AG04450 (cell line): Measurements from ENCODE around the gene IPO5. TPM values are rescaled to one million over a fixed set of nuclear protein-coding genes. Genes with fewer than 3 reads are reported as not detected.

ENCODE experiments used
- CTCF ChIA-PET: fragments of 300-600, 350-600 bp; formaldehyde crosslinking; extraction: SDS; loops from one replicate; lab custom pipeline; 2022; ENCODE audit warnings: antibody characterized with exemption, inconsistent platforms; lab: Charles Lee
- POLR2A ChIA-PET: fragments of 350-600 bp; formaldehyde crosslinking; extraction: SDS; loops from one replicate; lab custom pipeline; 2021; ENCODE audit warnings: antibody characterized with exemption, inconsistent platforms; lab: Yijun Ruan, JAX
- DNase-seq: peaks from one replicate; pipeline ENCODE4 v3.0.0-alpha.2; 2011; ENCODE audit warnings: low read depth, low spot score
- H3K27ac ChIP-seq: one replicate; pipeline ENCODE4 v1.5.1; 2012; ENCODE audit warnings: low read depth, low read length, control low read depth
- H3K27me3 ChIP-seq: one replicate; pipeline ENCODE4 v1.6.0; 2012; ENCODE audit warnings: low read length; ENCODE audit not compliant: control insufficient read depth, insufficient read depth
- H3K4me3 ChIP-seq: 2 replicates; pipeline ENCODE4 v1.5.1; 2011; ENCODE audit warnings: mild to moderate bottlenecking, low read depth, low read length, control low read depth
- H3K9me3 ChIP-seq: 2 replicates; pipeline ENCODE4 v1.5.1; 2012; ENCODE audit warnings: low read length; ENCODE audit not compliant: control insufficient read depth, insufficient read depth
- CTCF ChIP-seq: IDR thresholded peaks from 2 replicates; pipeline ENCODE4 v1.5.1; 2011; ENCODE audit warnings: low read depth, low read length, control low read depth, inconsistent platforms
- polyA plus RNA-seq: library from polyadenylated mRNA; depleted of rRNA; stranded (reverse); fragments of >200 nt; gene quantifications from 2 replicates; pipeline ENCODE4 v1.2.3, GENCODE V29; 2011

The IPO5 gene
- polyA plus RNA-seq, 1 experiment, result 164 TPM

- ChIA-PET CTCF (no interaction called here), POLR2A (no interaction called here)
- no peak for TF ChIP-seq CTCF
- H3K27me3 ChIP-seq, result no peaks in the 10 kb centered on the region
- H3K9me3 ChIP-seq, result no peaks in the 10 kb centered on the region
- no peak for DNase-seq
- no peak overlapping the region for H3K4me3 ChIP-seq
- no peak overlapping the region for H3K27ac ChIP-seq
Measured at GRCh38 chr13:97932036-97932435, 21.4 kb upstream of the IPO5 start.

DNA sequence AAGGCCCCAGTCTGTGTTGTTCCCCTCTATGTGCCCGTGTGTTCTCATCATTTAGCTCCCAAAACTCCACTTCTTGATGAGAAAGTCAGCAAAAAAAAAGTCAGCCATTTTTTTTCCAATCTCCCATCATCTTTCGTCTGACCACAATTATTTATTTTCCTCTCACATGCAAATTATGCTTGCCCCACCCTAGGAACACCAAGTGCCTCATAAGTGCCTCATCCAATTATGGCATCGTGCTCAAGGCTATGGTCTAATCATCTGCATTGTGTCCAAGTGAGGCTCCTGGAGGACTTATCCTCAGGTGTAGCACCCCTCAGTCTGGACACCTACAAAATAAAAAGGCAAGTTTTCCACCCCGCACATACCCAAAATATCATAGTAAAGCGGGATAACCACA is 20.8 kb upstream of the IPO5 start:
- CTCF ChIA-PET, result no interaction called here
- DNase-seq, result no peak
- H3K27me3 ChIP-seq, result no peaks in the 10 kb centered on the region
- no peak for TF ChIP-seq CTCF
- POLR2A ChIA-PET, result no interaction called here
- H3K4me3 ChIP-seq, result no peak overlapping the region
- no peak overlapping the region for H3K27ac ChIP-seq
- no peaks in the 10 kb centered on the region for H3K9me3 ChIP-seq

DNA sequence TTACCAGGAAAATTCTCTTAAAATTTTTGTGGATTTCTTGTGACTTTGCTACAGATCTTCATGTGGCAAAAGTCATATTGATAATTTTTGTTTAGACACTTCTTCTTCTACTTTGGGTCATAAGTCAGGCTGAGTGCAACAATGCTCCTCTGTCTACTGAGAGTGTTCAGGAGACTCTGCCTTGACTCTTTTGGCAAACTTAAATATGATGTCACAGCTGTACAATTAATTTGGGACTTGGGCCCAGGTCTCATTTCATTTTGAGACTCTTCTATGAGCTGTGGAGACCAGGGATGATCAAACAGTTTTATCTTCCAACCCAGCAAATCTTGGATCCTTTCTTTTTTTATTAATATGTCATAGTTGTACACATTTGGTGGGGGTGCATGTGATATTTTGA is 19.7 kb upstream of the IPO5 start:
- no peak overlapping the region for H3K4me3 ChIP-seq
- POLR2A ChIA-PET, result no interaction called here

DNA sequence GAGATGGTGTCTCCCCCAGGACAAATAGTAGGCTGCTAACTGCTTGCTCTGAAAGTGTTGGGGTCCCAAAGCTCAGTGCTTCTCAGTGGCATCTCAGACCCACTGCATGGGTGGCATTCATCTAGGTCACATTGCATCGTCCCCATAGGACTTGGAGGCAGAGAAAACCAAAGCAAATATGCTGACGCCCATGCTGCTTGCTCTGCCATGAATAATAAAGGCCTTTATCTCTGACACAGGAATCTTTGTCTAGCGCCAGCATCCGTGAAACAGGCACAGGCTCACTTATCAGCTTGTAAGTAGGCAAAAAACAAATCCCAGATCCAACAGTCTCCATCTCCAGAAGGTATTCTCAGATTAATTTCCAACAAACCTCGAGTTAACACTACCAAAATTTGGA is 18.9 kb upstream of the IPO5 start:
- ChIA-PET CTCF (interaction anchor here (0.6 kb wide), 1 partner anchor 110 kb away, joined by 4 read pairs; no protein-coding TSS in a partner anchor), POLR2A (no interaction called here)
- Histone ChIP-seq H3K27ac (no peak overlapping the region), H3K4me3 (no peak overlapping the region), H3K9me3 (no peaks in the 10 kb centered on the region), H3K27me3 (no peaks in the 10 kb centered on the region)
- no peak for TF ChIP-seq CTCF
- DNase-seq, result no peak

More for the DNA sequence above, 19.7 kb upstream of the IPO5 start:
- CTCF ChIA-PET, result interaction anchor here (0.6 kb wide), 1 partner anchor 111 kb away, joined by 4 read pairs; no protein-coding TSS in a partner anchor
- no peaks in the 10 kb centered on the region for H3K9me3 ChIP-seq
- H3K27ac ChIP-seq, result no peak overlapping the region
- no peak for DNase-seq
- H3K27me3 ChIP-seq, result no peaks in the 10 kb centered on the region
- TF ChIP-seq CTCF, result no peak

DNA sequence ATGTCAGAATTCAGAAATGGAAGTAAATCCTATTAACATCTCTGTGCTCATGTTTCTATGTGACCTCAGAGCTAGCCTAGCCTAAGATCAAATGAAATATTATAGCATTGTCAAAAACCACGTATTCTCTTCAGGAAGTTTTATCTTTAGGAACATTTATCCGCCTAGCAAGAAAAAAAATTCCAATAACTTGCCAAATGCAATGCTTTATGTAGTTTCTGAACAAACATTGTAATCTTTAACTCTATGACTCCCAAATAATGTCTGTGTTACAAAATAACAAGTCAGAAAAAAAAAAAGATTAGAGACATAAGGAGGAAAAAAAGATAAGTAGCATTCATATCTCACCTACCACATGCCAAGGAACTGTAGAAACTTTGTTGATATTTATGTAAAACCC is 18.4 kb upstream of the IPO5 start:
- H3K9me3 ChIP-seq, result no peaks in the 10 kb centered on the region
- no peak for DNase-seq
- no peak overlapping the region for H3K4me3 ChIP-seq
- TF ChIP-seq CTCF, result no peak
- no peaks in the 10 kb centered on the region for H3K27me3 ChIP-seq
- H3K27ac ChIP-seq, result no peak overlapping the region
- ChIA-PET CTCF (no interaction called here), POLR2A (no interaction called here)
